ENCODE data around the gene CXCR6. TPM values are rescaled to one million over a fixed set of nuclear protein-coding genes. Genes with fewer than 3 reads are reported as not detected.

CXCR6 gene
- total RNA-seq, 1 experiment from 2014 or later: not detected

DNA sequence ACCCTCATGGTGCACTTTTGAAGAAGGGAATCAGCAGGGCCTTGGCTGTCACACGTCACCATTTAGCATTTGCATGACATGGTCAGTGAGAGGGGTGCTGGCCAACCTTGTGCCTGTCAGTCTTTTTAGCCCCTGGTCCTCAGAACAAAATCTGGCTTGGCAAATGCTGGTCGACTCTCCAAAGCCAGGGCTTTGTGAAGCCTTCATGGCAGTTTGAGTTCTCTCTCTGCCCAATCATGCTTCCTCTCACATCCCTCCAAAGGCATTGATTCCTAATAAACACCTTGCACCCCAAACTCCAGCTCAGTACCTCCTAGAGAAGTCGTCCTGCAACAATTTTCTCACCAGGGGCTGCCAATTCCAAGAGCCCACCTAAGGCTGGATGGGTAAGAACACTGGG is 37.5 kb upstream of the CXCR6 start:
- Histone ChIP-seq H3T11ph (ENCODE audit: low read length) (no peak overlapping the region), H4K5ac (ENCODE audit: insufficient read length, low read depth, low read length) (no peak overlapping the region), H3K27ac (ENCODE audit: insufficient read length, low read depth, low read length) (no peak overlapping the region), H3K56ac (ENCODE audit: insufficient read length, low read depth, low read length) (no peak overlapping the region), H2BK20ac (ENCODE audit: low read depth, low read length, poor library complexity, severe bottlenecking) (no peak overlapping the region), H2BK120ac (ENCODE audit: low read depth, low read length, poor library complexity, severe bottlenecking) (no peak overlapping the region), H2AK5ac (ENCODE audit: insufficient read length, low read length) (no peak overlapping the region), H3K9me3 (ENCODE audit: control insufficient read depth, low read depth, low read length) (no peaks in the 10 kb centered on the region), H3K14ac (ENCODE audit: insufficient read depth, low read length) (no peak overlapping the region), H3K4me2 (ENCODE audit: insufficient read depth, insufficient read length, low read length) (no peak overlapping the region), H3K79me2 (ENCODE audit: insufficient read depth, low read length) (no peaks in the 10 kb centered on the region), H3K27me3 (ENCODE audit: insufficient read depth, low read length) (no peaks in the 10 kb centered on the region), H3K23me2 (ENCODE audit: insufficient read length, low read depth, low read length, poor library complexity, severe bottlenecking) (no peaks in the 10 kb centered on the region), H4K91ac (ENCODE audit: insufficient read length, low read depth, low read length) (no peak overlapping the region), H4K8ac (replicated peaks; ENCODE audit: insufficient read length, low read depth, low read length) (no peak overlapping the region), H2AFZ (ENCODE audit: low read length) (no peak overlapping the region), H4K20me1 (ENCODE audit: control insufficient read depth, insufficient read depth, insufficient read length) (no peaks in the 10 kb centered on the region), H3K4ac (ENCODE audit: low read depth, low read length) (no peak overlapping the region), H3K79me1 (ENCODE audit: insufficient read depth, low read depth, low read length, poor library complexity, severe bottlenecking) (no peaks in the 10 kb centered on the region), H2BK12ac (ENCODE audit: insufficient read length, low read depth, low read length) (no peak overlapping the region), H3K9ac (ENCODE audit: extremely low read depth, insufficient read length, low read length) (no peak overlapping the region), H2BK15ac (ENCODE audit: low read depth, low read length) (no peak overlapping the region), H2BK5ac (ENCODE audit: insufficient read length, low read length) (no peak overlapping the region), H3K18ac (ENCODE audit: insufficient read length, low read depth, low read length) (no peak overlapping the region), H3K4me1 (ENCODE audit: insufficient read depth, low read length) (no peaks in the 10 kb centered on the region), H3K23ac (ENCODE audit: insufficient read length, low read depth, low read length) (no peak overlapping the region)
- H3K4me3 Mint-ChIP-seq: no peak overlapping the region
- no peak for DNase-seq
- H3K27ac Mint-ChIP-seq: no peak overlapping the region
- peaks cover 0 to 2% of the 10 kb centered on the region in 2 experiments; a peak in 1 of 4 replicates for H3K4me1 Mint-ChIP-seq
- no peaks in the 10 kb centered on the region; a peak in 1 of 7 replicates for H3K36me3 Mint-ChIP-seq (ENCODE audit: insufficient read depth in 1 of 3, low read depth in 3 of 3)
- no peaks in the 10 kb centered on the region for H3K9me3 Mint-ChIP-seq
- no CpG with 5 or more reads among the region's 3 CpGs for WGBS (ENCODE audit: extremely low coverage, insufficient read length, low lambda C conversion rate)
- TF ChIP-seq, protein P1, sequence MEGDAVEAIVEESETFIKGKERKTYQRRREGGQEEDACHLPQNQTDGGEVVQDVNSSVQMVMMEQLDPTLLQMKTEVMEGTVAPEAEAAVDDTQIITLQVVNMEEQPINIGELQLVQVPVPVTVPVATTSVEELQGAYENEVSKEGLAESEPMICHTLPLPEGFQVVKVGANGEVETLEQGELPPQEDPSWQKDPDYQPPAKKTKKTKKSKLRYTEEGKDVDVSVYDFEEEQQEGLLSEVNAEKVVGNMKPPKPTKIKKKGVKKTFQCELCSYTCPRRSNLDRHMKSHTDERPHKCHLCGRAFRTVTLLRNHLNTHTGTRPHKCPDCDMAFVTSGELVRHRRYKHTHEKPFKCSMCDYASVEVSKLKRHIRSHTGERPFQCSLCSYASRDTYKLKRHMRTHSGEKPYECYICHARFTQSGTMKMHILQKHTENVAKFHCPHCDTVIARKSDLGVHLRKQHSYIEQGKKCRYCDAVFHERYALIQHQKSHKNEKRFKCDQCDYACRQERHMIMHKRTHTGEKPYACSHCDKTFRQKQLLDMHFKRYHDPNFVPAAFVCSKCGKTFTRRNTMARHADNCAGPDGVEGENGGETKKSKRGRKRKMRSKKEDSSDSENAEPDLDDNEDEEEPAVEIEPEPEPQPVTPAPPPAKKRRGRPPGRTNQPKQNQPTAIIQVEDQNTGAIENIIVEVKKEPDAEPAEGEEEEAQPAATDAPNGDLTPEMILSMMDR (conservative IDR thresholded peaks at IDR 0.05): no peak
- peaks cover 13% of the 10 kb centered on the region for H3K27me3 Mint-ChIP-seq (ENCODE audit: low read depth)

Measured in H9 (cell line).